Measurements from ENCODE around the gene RUNX1. TPM values are rescaled to one million over a fixed set of nuclear protein-coding genes. Genes with fewer than 3 reads are reported as not detected.
A peak's percentile ranks its signal among the peaks of the same experiment; 100 is the strongest.

Gene RUNX1
- total RNA-seq, 1 donor from 2014 or later = 0.47 TPM

- TF ChIP-seq CTCF (IDR thresholded peaks at IDR 0.05; ENCODE audit: partially characterized antibody, unreplicated experiment) = no peak
- Mint-ChIP-seq H3K4me1 (ENCODE audit: low read depth, unreplicated experiment) (peaks cover 50% of the 10 kb centered on the region), H3K27me3 (ENCODE audit: unreplicated experiment) (peaks cover 2% of the 10 kb centered on the region), H3K36me3 (ENCODE audit: unreplicated experiment) (no peaks in the 10 kb centered on the region), H3K4me3 (ENCODE audit: unreplicated experiment) (no peak overlapping the region), H3K9me3 (ENCODE audit: unreplicated experiment) (peaks cover 5% of the 10 kb centered on the region), H3K27ac (ENCODE audit: unreplicated experiment) (peak overlapping the region; percentile 73)
- no peak for DNase-seq
These were observed 1.5 kb upstream of the RUNX1 start for GRCh38 chr21:35050348-35051286.

- Mint-ChIP-seq H3K36me3 (ENCODE audit: unreplicated experiment) (no peaks in the 10 kb centered on the region), H3K4me3 (ENCODE audit: unreplicated experiment) (no peak overlapping the region), H3K4me1 (ENCODE audit: low read depth, unreplicated experiment) (peaks cover 44% of the 10 kb centered on the region), H3K9me3 (ENCODE audit: unreplicated experiment) (peaks cover 2% of the 10 kb centered on the region), H3K27ac (ENCODE audit: unreplicated experiment) (no peak overlapping the region), H3K27me3 (ENCODE audit: unreplicated experiment) (peaks cover 2% of the 10 kb centered on the region)
- TF ChIP-seq CTCF (IDR thresholded peaks at IDR 0.05; ENCODE audit: partially characterized antibody, unreplicated experiment) = no peak
- no peak for DNase-seq
These were observed 910 bp downstream of the RUNX1 start for GRCh38 chr21:35048183-35048601.

DNA sequence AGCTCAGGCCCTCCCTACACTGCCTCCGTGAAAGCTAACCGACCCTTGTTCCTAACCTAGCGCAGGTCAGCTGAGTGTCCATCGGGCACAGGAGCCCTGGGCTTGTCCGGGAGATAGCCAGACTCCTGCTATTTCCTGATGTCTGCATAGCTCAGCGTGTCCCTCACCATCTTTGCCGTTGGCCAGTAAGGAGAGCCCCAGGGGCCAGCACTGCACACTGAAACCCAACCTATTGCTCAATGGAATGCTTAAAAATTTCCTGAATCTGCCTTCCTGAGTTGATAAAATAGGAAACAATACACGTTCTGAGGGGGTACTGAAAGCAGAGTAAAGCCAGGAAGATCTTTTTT lies 2.2 kb downstream of the RUNX1 start:
- Mint-ChIP-seq H3K27me3 (ENCODE audit: unreplicated experiment) (peaks cover 2% of the 10 kb centered on the region), H3K36me3 (ENCODE audit: unreplicated experiment) (no peaks in the 10 kb centered on the region), H3K27ac (ENCODE audit: unreplicated experiment) (no peak overlapping the region), H3K9me3 (ENCODE audit: unreplicated experiment) (no peaks in the 10 kb centered on the region), H3K4me1 (ENCODE audit: low read depth, unreplicated experiment) (peaks cover 54% of the 10 kb centered on the region), H3K4me3 (ENCODE audit: unreplicated experiment) (no peak overlapping the region)
- TF ChIP-seq CTCF (IDR thresholded peaks at IDR 0.05; ENCODE audit: partially characterized antibody, unreplicated experiment) = no peak
- DNase-seq = no peak

- Mint-ChIP-seq H3K4me1 (ENCODE audit: low read depth, unreplicated experiment) (peaks cover 55% of the 10 kb centered on the region), H3K36me3 (ENCODE audit: unreplicated experiment) (no peaks in the 10 kb centered on the region), H3K27me3 (ENCODE audit: unreplicated experiment) (peaks cover 2% of the 10 kb centered on the region), H3K4me3 (ENCODE audit: unreplicated experiment) (no peak overlapping the region), H3K9me3 (ENCODE audit: unreplicated experiment) (no peaks in the 10 kb centered on the region), H3K27ac (ENCODE audit: unreplicated experiment) (no peak overlapping the region)
- no peak for TF ChIP-seq CTCF (IDR thresholded peaks at IDR 0.05; ENCODE audit: partially characterized antibody, unreplicated experiment)
- DNase-seq = no peak
These were observed 2.9 kb downstream of the RUNX1 start for GRCh38 chr21:35046263-35046624.

GRCh38 chr21:35045542-35046262 lies 3.4 kb downstream of the RUNX1 start:
- Mint-ChIP-seq H3K36me3 (ENCODE audit: unreplicated experiment) (no peaks in the 10 kb centered on the region), H3K4me1 (ENCODE audit: low read depth, unreplicated experiment) (peaks cover 52% of the 10 kb centered on the region), H3K27ac (ENCODE audit: unreplicated experiment) (no peak overlapping the region), H3K4me3 (ENCODE audit: unreplicated experiment) (no peak overlapping the region), H3K9me3 (ENCODE audit: unreplicated experiment) (no peaks in the 10 kb centered on the region), H3K27me3 (ENCODE audit: unreplicated experiment) (peaks cover 2% of the 10 kb centered on the region)
- TF ChIP-seq CTCF (IDR thresholded peaks at IDR 0.05; ENCODE audit: partially characterized antibody, unreplicated experiment) = no peak
- DNase-seq = no peak

All from glutamatergic neuron (in vitro differentiated cells).